H1 (cell line): ENCODE results near the gene PPP1R7. TPM values are rescaled to one million over a fixed set of nuclear protein-coding genes. Genes with fewer than 3 reads are reported as not detected.

Experiments used
- BACH1 ChIP-seq: IDR thresholded peaks from 2 replicates; pipeline ENCODE4 v1.6.1; 2012; ENCODE audit warnings: low read length, improper control_type of control experiment
- CHD1 ChIP-seq: IDR thresholded peaks from 2 replicates; pipeline ENCODE4 v1.6.1; 2012; ENCODE audit warnings: low read depth, low read length, improper control_type of control experiment
- POLR2AphosphoS5 ChIP-seq: IDR thresholded peaks from 2 replicates; pipeline ENCODE4 v1.6.1; 2011; ENCODE audit warnings: low read depth, low read length
- polyA plus RNA-seq, 7 experiments: library from polyadenylated mRNA; depleted of rRNA in 3 of 7; stranded (reverse) in 5 of 7; unstranded in 2 of 7; fragments of >200 nt in 5 of 7; fragments of 200-250 nt in 2 of 7; gene quantifications; 1 replicate in 5 of 7; 2 replicates in 1 of 7; 4 replicates in 1 of 7; pipeline versions ENCODE4 v1.2.1 to v1.2.3, GENCODE V29; 2011 to 2013; ENCODE audit warnings: missing spikeins in 2 of 7, mixed read lengths in 2 of 7
- total RNA-seq: library from RNA; stranded (reverse); fragmentation: NEBNext Ultra II Directional; extraction: Animal tissue kit (Norgen Biotek cat#: 25700); gene quantifications from 2 replicates; pipeline ENCODE4 v1.2.1, GENCODE V29; 2021

The PPP1R7 gene
- total and polyA plus RNA-seq, 2 of the 8 experiments (the other 6 are each of a cell fraction or from before 2014, with no cell fraction given) = 22.2 to 64.0 TPM

DNA sequence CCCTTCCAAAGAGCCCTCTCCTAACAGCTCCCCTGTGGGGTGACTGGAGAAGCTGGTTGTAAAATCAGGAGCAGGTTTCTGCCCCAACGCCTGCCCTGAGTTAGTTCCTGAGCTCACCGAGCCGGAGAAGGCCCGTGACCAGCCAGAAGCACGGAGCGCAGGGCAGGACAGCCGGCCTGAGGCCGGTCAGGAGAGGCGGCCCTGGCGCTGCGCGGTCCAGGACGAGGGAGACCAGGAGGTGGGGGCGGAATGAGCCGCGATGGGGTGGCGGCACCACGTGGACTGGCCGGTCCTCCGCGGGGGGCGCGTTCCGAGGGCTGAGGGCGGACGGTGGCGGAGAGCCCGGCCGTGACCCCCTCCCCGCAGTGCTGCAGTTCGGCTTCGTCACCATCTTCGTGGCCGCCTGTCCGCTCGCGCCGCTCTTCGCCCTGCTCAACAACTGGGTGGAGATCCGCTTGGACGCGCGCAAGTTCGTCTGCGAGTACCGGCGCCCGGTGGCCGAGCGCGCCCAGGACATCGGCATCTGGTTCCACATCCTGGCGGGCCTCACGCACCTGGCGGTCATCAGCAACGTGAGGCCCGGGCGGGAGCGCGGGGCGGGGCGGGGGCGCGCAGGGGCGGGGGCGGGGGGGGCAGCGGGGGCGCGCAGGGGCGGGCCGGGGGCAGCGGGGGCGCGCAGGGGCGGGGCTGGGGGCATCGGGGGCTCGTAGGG is 67.2 kb downstream of the PPP1R7 start (continued):
- peak; percentile 36; the same call in 1 of the 2 replicates for TF ChIP-seq POLR2AphosphoS5
- TF ChIP-seq BACH1 = no peak
- no peak for TF ChIP-seq CHD1
